Measurements from ENCODE around the gene CNKSR2. TPM values are rescaled to one million over a fixed set of nuclear protein-coding genes. Genes with fewer than 3 reads are reported as not detected.
A peak's percentile ranks its signal among the peaks of the same experiment; 100 is the strongest.

The CNKSR2 gene
- total and polyA plus RNA-seq, 2 of the 13 experiments (the other 11 are each of a cell fraction or from before 2014, with no cell fraction given), result not detected

- DNase-seq (ENCODE audit: low spot score) (peak; percentile 9), ATAC-seq (peak; percentile 88), FAIRE-seq (peak; percentile 21)
- no peaks in the 10 kb centered on the region for H3K36me3 ChIP-seq (replicated peaks in 1 of 2; ENCODE audit: control insufficient read depth in 1 of 2, insufficient read depth in 2 of 2, low read length in 2 of 2)
- CTCF ChIA-PET (ENCODE audit: low intra/inter-chr PET ratio, low total read pairs), result no interaction called here
- no peak overlapping the region for H3K9ac ChIP-seq (ENCODE audit: insufficient read depth, low read depth, low read length)
- H3K4me2 ChIP-seq (ENCODE audit: low read depth, low read length), result peak overlapping the region; percentile 12; the same call in 1 of the 2 replicates
- no peak overlapping the region for H3K4me3 ChIP-seq (replicated peaks in 1 of 3; ENCODE audit: insufficient read depth in 1 of 3, low read depth in 2 of 3, low read length in 3 of 3)
- intact Hi-C loops (cut with micrococcal nuclease; ENCODE audit: unreplicated experiment), result loop anchor here (10.0 kb wide), 1 partner anchor 93 kb away; no protein-coding TSS in a partner anchor
- no peak overlapping the region for H3K27ac ChIP-seq (ENCODE audit: extremely low read length, insufficient read depth, low read length)
- peaks cover 5% of the 10 kb centered on the region; the same call in 1 of the 2 replicates for H3K4me1 ChIP-seq (ENCODE audit: insufficient read depth, low read length)
- no peaks in the 10 kb centered on the region for H4K20me1 ChIP-seq (ENCODE audit: insufficient read depth, low read length)
- 0% methylated on average over 3 of the region's 5 CpGs for WGBS (ENCODE audit: low lambda C conversion rate)
- in situ Hi-C loops (cut with HindIII; ENCODE audit: extremely low pct_ligation_motif_present, low pct_unique_long_range_greater_than_20kb), result no loop called here
- H2AFZ ChIP-seq (ENCODE audit: low read length), result no peak overlapping the region
- no peaks in the 10 kb centered on the region for H3K9me3 ChIP-seq (ENCODE audit: low read length)
- no peaks in the 10 kb centered on the region for H3K79me2 ChIP-seq (ENCODE audit: insufficient read depth, low read length)
- BruUV-seq (replicated peaks), result no TSS peak
- no peaks in the 10 kb centered on the region for H3K27me3 ChIP-seq (ENCODE audit: control insufficient read depth in 1 of 2, insufficient read depth in 2 of 2, low read length in 2 of 2)
- POLR2A ChIA-PET, result no interaction called here
- TF ChIP-seq ZMYM3 (CRISPR knock-in tag; IDR thresholded peaks at IDR 0.05) (no peak), CEBPB (IDR thresholded peaks at IDR 0.05; ENCODE audit: borderline replicate concordance, low read depth, low read length) (no peak), ATAD3A (CRISPR knock-in tag; IDR thresholded peaks at IDR 0.05) (no peak), XRCC5 (optimal IDR thresholded peaks at IDR 0.05; ENCODE audit: low read length) (no peak), SNAPC2 (CRISPR knock-in tag; IDR thresholded peaks at IDR 0.05) (no peak), MAFG (CRISPR knock-in tag; IDR thresholded peaks at IDR 0.05) (no peak), RARG (CRISPR knock-in tag; IDR thresholded peaks at IDR 0.05; ENCODE audit: low read depth) (no peak), NR2F6 (IDR thresholded peaks at IDR 0.05) (no peak), NR2F6 (CRISPR knock-in tag; IDR thresholded peaks at IDR 0.05) (no peak), HNF4A (CRISPR knock-in tag; IDR thresholded peaks at IDR 0.05) (peak; percentile 47), ARNTL (CRISPR knock-in tag; IDR thresholded peaks at IDR 0.05) (no peak), CEBPG (CRISPR knock-in tag; IDR thresholded peaks at IDR 0.05) (0 out of 2 replicates have a peak, but pooled peaks have one; percentile 18), MAFF (IDR thresholded peaks at IDR 0.05; ENCODE audit: low read depth, low read length) (no peak), ETV6 (CRISPR knock-in tag; conservative IDR thresholded peaks at IDR 0.05) (no peak), CAMTA2 (CRISPR knock-in tag; IDR thresholded peaks at IDR 0.05; ENCODE audit: borderline replicate concordance) (no peak), TCF12 (IDR thresholded peaks at IDR 0.05) (no peak), TCF12 (CRISPR knock-in tag; IDR thresholded peaks at IDR 0.05) (no peak), FOSL1 (CRISPR knock-in tag; IDR thresholded peaks at IDR 0.05; ENCODE audit: borderline replicate concordance) (no peak), SALL1 (CRISPR knock-in tag; IDR thresholded peaks at IDR 0.05) (no peak), ZNF205 (CRISPR knock-in tag; IDR thresholded peaks at IDR 0.05) (no peak), NFYB (CRISPR knock-in tag; IDR thresholded peaks at IDR 0.05) (no peak), ZNF546 (CRISPR knock-in tag; conservative IDR thresholded peaks at IDR 0.05) (no peak)
- TF ChIP-seq, protein P1, sequence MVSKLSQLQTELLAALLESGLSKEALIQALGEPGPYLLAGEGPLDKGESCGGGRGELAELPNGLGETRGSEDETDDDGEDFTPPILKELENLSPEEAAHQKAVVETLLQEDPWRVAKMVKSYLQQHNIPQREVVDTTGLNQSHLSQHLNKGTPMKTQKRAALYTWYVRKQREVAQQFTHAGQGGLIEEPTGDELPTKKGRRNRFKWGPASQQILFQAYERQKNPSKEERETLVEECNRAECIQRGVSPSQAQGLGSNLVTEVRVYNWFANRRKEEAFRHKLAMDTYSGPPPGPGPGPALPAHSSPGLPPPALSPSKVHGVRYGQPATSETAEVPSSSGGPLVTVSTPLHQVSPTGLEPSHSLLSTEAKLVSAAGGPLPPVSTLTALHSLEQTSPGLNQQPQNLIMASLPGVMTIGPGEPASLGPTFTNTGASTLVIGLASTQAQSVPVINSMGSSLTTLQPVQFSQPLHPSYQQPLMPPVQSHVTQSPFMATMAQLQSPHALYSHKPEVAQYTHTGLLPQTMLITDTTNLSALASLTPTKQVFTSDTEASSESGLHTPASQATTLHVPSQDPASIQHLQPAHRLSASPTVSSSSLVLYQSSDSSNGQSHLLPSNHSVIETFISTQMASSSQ (IDR thresholded peaks at IDR 0.05; ENCODE audit: low read depth), result no peak
- TF ChIP-seq, protein P1 (CRISPR knock-in tag; IDR thresholded peaks at IDR 0.05; ENCODE audit: borderline replicate concordance), result no peak
Measured at GRCh38 chrX:21612154-21612553, 237.9 kb downstream of the CNKSR2 start.

Measured in HepG2 (cell line).